ENCODE measurements around the gene LRRC75A.

GRCh38 chr17:16422416-16422815 is 69.6 kb downstream of the LRRC75A start:
- TF ChIP-seq CTCF (optimal IDR thresholded peaks at IDR 0.05 in 1 of 3, IDR thresholded peaks at IDR 0.05 in 1 of 3, conservative IDR thresholded peaks at IDR 0.05 in 1 of 3; ENCODE audit: extremely low read depth in 1 of 3, insufficient read depth in 2 of 3, low read length in 3 of 3) (no peak), EZH2 (IDR thresholded peaks at IDR 0.05; ENCODE audit: low read length) (no peak)

Data from keratinocyte (primary cell).